ENCODE data around the gene IZUMO4. TPM values are rescaled to one million over a fixed set of nuclear protein-coding genes. Genes with fewer than 3 reads are reported as not detected.

Gene IZUMO4
- total and polyA plus RNA-seq, 2 donors (not counting 1 experiment from before 2014, with no cell fraction given), result 34.8 to 93.9 TPM

DNA sequence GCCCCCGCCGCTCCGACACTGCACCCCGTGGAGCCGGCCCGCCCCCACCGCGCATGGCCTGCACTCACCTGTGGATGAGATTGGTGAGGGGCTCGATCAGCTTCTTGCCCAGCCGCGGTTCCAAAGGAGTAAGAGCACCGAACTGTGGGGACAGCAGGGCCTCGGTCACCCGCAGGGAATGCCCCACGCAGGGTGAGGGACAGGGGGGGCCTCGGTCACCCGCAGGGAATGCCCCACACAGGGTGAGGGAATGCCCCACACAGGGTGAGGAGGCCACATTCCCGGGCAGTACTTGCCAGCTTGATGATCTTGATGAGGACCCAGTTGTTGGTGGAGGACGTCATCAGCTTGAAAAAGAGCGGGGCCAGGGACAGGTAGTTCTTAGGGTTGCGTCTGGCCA is 32.3 kb downstream of the IZUMO4 start:
- Mint-ChIP-seq H3K9me3 (ENCODE audit: insufficient read depth) (no peaks in the 10 kb centered on the region), H3K4me1 (no peaks in the 10 kb centered on the region), H3K4me3 (no peak overlapping the region), H3K27me3 (no peaks in the 10 kb centered on the region), H3K27ac (no peak overlapping the region)
- TF ChIP-seq CTCF (IDR thresholded peaks at IDR 0.05) (no peak), EZH2 (IDR thresholded peaks at IDR 0.05; ENCODE audit: borderline replicate concordance, insufficient read depth, low read depth, low read length, poor library complexity, severe bottlenecking) (no peak)
- H3K79me2 ChIP-seq (ENCODE audit: control insufficient read depth, insufficient read depth, low read length), result peaks cover 41% of the 10 kb centered on the region
- DNase-seq, result no peak
- H3K4me3 ChIP-seq (ENCODE audit: control extremely low read depth in 1 of 5, extremely low read depth in 1 of 5, insufficient read depth in 1 of 5, low read depth in 2 of 5, low read length in 4 of 5), result no peak overlapping the region
- H3K9ac ChIP-seq (ENCODE audit: low read length), result no peak overlapping the region
- 98% methylated on average over 15 of the region's 21 CpGs for WGBS (ENCODE audit: insufficient coverage)
- POLR2A ChIA-PET, result no interaction called here
- no peaks in the 10 kb centered on the region for H3K27me3 ChIP-seq (replicated peaks in 1 of 4; ENCODE audit: control extremely low read depth in 1 of 4, control insufficient read depth in 3 of 4, insufficient read depth in 4 of 4, low read length in 3 of 4)
- no peak for ATAC-seq (ENCODE audit: low read depth)
- no peaks in the 10 kb centered on the region for H3K9me3 ChIP-seq (ENCODE audit: control extremely low read depth in 1 of 3, control insufficient read depth in 2 of 3, insufficient read depth in 1 of 3, low read length in 2 of 3)
- intact Hi-C loops (cut with micrococcal nuclease), result no loop called here
- no peak overlapping the region for H3K27ac ChIP-seq (ENCODE audit: low read length in 2 of 2)
- peaks cover 0 to 64% of the 10 kb centered on the region in 2 experiments for H3K36me3 ChIP-seq (replicated peaks in 1 of 2; ENCODE audit: control extremely low read depth in 1 of 2, control insufficient read depth in 1 of 2, extremely low read depth in 1 of 2, insufficient read depth in 2 of 2, low read length in 1 of 2)
- CTCF ChIA-PET, result no interaction called here
- no peak overlapping the region for H3K4me2 ChIP-seq (replicated peaks; ENCODE audit: low read depth, low read length, poor library complexity, severe bottlenecking)
- no peak overlapping the region for H2AFZ ChIP-seq (ENCODE audit: insufficient read depth, low read depth, low read length, poor library complexity, severe bottlenecking)
- no peaks in the 10 kb centered on the region for H3K4me1 ChIP-seq (ENCODE audit: control insufficient read depth in 2 of 2, insufficient read depth in 2 of 2, low read length in 2 of 2)
- H4K20me1 ChIP-seq (ENCODE audit: control insufficient read depth, insufficient read depth, low read length, poor library complexity, severe bottlenecking), result peaks cover 54% of the 10 kb centered on the region

GRCh38 chr19:2129486-2129885 is 32.8 kb downstream of the IZUMO4 start:
- WGBS (ENCODE audit: insufficient coverage), result 96% methylated on average over 11 of the region's 11 CpGs
- H2AFZ ChIP-seq (ENCODE audit: insufficient read depth, low read depth, low read length, poor library complexity, severe bottlenecking), result no peak overlapping the region
- no peaks in the 10 kb centered on the region for H3K9me3 ChIP-seq (ENCODE audit: control extremely low read depth in 1 of 3, control insufficient read depth in 2 of 3, insufficient read depth in 1 of 3, low read length in 2 of 3)
- no peaks in the 10 kb centered on the region for H3K27me3 ChIP-seq (replicated peaks in 1 of 4; ENCODE audit: control extremely low read depth in 1 of 4, control insufficient read depth in 3 of 4, insufficient read depth in 4 of 4, low read length in 3 of 4)
- Mint-ChIP-seq H3K4me1 (no peaks in the 10 kb centered on the region), H3K27me3 (no peaks in the 10 kb centered on the region), H3K4me3 (no peak overlapping the region), H3K27ac (no peak overlapping the region), H3K9me3 (ENCODE audit: insufficient read depth) (no peaks in the 10 kb centered on the region)
- no peak for TF ChIP-seq EZH2 (IDR thresholded peaks at IDR 0.05; ENCODE audit: borderline replicate concordance, insufficient read depth, low read depth, low read length, poor library complexity, severe bottlenecking)
- no peak for TF ChIP-seq CTCF (IDR thresholded peaks at IDR 0.05)
- H3K36me3 ChIP-seq (replicated peaks in 1 of 2; ENCODE audit: control extremely low read depth in 1 of 2, control insufficient read depth in 1 of 2, extremely low read depth in 1 of 2, insufficient read depth in 2 of 2, low read length in 1 of 2), result peaks cover 0 to 64% of the 10 kb centered on the region in 2 experiments
- no peak overlapping the region for H3K4me3 ChIP-seq (ENCODE audit: control extremely low read depth in 1 of 5, extremely low read depth in 1 of 5, insufficient read depth in 1 of 5, low read depth in 2 of 5, low read length in 4 of 5)
- H3K9ac ChIP-seq (ENCODE audit: low read length), result no peak overlapping the region
- H3K27ac ChIP-seq (ENCODE audit: low read length in 2 of 2), result no peak overlapping the region
- H3K79me2 ChIP-seq (ENCODE audit: control insufficient read depth, insufficient read depth, low read length), result peaks cover 43% of the 10 kb centered on the region
- no peak overlapping the region for H3K4me2 ChIP-seq (replicated peaks; ENCODE audit: low read depth, low read length, poor library complexity, severe bottlenecking)
- ATAC-seq (ENCODE audit: low read depth) (no peak), DNase-seq (no peak)
- no peaks in the 10 kb centered on the region for H3K4me1 ChIP-seq (ENCODE audit: control insufficient read depth in 2 of 2, insufficient read depth in 2 of 2, low read length in 2 of 2)
- ChIA-PET POLR2A (no interaction called here), CTCF (interaction anchor here (0.5 to 0.6 kb wide), 2 partner anchors 9 to 261 kb away, joined by 3 to 4 read pairs; no protein-coding TSS in a partner anchor)
- intact Hi-C loops (cut with micrococcal nuclease), result no loop called here
- H4K20me1 ChIP-seq (ENCODE audit: control insufficient read depth, insufficient read depth, low read length, poor library complexity, severe bottlenecking), result peaks cover 49% of the 10 kb centered on the region

Measured in B cell (primary cell).